ENCODE results near the gene POLR3E.

DNA sequence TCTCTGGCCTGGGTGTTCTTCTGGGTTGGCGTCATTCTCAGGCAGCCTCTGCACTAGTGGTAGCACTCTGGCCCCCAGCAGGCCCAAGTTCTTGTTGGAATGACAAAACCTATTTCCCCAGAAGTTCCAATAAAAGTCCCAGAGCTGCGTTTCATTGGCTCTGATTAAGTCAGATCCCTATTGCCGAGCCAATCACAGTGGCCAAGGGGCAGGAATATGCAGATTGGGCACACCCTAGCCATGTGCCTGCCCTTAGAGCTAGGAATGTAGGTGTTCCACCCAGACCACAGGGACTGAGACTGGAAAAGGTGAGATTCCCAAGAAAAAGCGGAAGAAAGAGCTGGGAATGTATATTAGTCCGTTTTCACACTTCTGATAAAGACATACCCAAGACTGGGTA is 44.9 kb upstream of the POLR3E start:
- TF ChIP-seq, protein P1, sequence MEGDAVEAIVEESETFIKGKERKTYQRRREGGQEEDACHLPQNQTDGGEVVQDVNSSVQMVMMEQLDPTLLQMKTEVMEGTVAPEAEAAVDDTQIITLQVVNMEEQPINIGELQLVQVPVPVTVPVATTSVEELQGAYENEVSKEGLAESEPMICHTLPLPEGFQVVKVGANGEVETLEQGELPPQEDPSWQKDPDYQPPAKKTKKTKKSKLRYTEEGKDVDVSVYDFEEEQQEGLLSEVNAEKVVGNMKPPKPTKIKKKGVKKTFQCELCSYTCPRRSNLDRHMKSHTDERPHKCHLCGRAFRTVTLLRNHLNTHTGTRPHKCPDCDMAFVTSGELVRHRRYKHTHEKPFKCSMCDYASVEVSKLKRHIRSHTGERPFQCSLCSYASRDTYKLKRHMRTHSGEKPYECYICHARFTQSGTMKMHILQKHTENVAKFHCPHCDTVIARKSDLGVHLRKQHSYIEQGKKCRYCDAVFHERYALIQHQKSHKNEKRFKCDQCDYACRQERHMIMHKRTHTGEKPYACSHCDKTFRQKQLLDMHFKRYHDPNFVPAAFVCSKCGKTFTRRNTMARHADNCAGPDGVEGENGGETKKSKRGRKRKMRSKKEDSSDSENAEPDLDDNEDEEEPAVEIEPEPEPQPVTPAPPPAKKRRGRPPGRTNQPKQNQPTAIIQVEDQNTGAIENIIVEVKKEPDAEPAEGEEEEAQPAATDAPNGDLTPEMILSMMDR (IDR thresholded peaks at IDR 0.05), result no peak
- no peak for TF ChIP-seq ZFX (IDR thresholded peaks at IDR 0.05; ENCODE audit: borderline replicate concordance)

Measured in 22Rv1 (cell line).